Effector memory CD8-positive, alpha-beta T cell (primary cell): ENCODE measurements around the gene DDI1.

Source experiments
- ATAC-seq: fragments of 150-1000 bp; cut with Tn5 transposase; replicated peaks from 2 replicates; pipeline ENCODE4 v1.10.0; 2021; ENCODE audit warnings: mild to moderate bottlenecking, moderate library complexity
- DNase-seq, 3 experiments: peaks; one replicate each; pipeline ENCODE4 v3.0.0; 2021
- H3K27ac Mint-ChIP-seq, 2 donors: one replicate each; pipeline ENCODE4 v1.8.0; 2022; ENCODE audit warnings: mild to moderate bottlenecking in 2 of 2, mixed read lengths in 2 of 2, moderate library complexity in 2 of 2
- H3K27me3 Mint-ChIP-seq, 2 donors: one replicate each; pipeline ENCODE4 v1.8.0; 2022; ENCODE audit warnings: mixed read lengths in 2 of 2
- H3K36me3 Mint-ChIP-seq: one replicate; pipeline ENCODE4 v1.8.0; 2022; ENCODE audit warnings: mild to moderate bottlenecking, moderate library complexity, mixed read lengths; ENCODE audit not compliant: insufficient read depth
- H3K4me1 Mint-ChIP-seq, 2 donors: one replicate each; pipeline ENCODE4 v1.8.0; 2022; ENCODE audit warnings: low read depth in 2 of 2, mixed read lengths in 2 of 2
- H3K4me3 Mint-ChIP-seq, 2 donors: one replicate each; pipeline ENCODE4 v1.8.0; 2022; ENCODE audit warnings: mild to moderate bottlenecking in 2 of 2, mixed read lengths in 2 of 2, moderate library complexity in 2 of 2
- H3K9me3 Mint-ChIP-seq, 2 donors: one replicate each; pipeline ENCODE4 v1.8.0; 2022; ENCODE audit warnings: mixed read lengths in 2 of 2
- total RNA-seq, 9 experiments: gene quantifications; one replicate each; lab custom pipeline; 2026; lab: John Stamatoyannopoulos, UW

Gene DDI1
- 0 reads per million in 9 experiments for total RNA-seq

GRCh38 chr11:104036588-104036987, at the start of gene DDI1:
Gene DDI1, plus strand, starts transcription at chr11:104036640. Its CDS starts 183 bp downstream, at chr11:104036823.
- Mint-ChIP-seq H3K27me3 (no peaks in the 10 kb centered on the region), H3K36me3 (no peaks in the 10 kb centered on the region), H3K27ac (no peak within 1 kb of the TSS), H3K4me1 (no peaks in the 10 kb centered on the region), H3K9me3 (peaks cover 0 to 2% of the 10 kb centered on the region in 2 donors), H3K4me3 (no peak within 1 kb of the TSS)
- DNase-seq (no peak), ATAC-seq (no peak)

- no peak overlapping the region for H3K4me3 Mint-ChIP-seq
- DNase-seq (no peak), ATAC-seq (no peak)
- no peaks in the 10 kb centered on the region for H3K36me3 Mint-ChIP-seq
- peaks cover 0 to 6% of the 10 kb centered on the region in 2 donors for H3K9me3 Mint-ChIP-seq
- H3K27me3 Mint-ChIP-seq, result no peaks in the 10 kb centered on the region
- no peak overlapping the region for H3K27ac Mint-ChIP-seq
- H3K4me1 Mint-ChIP-seq, result no peaks in the 10 kb centered on the region
Observed at GRCh38 chr11:103987629-103988594, 48.5 kb upstream of the DDI1 start.

GRCh38 chr11:103988595-103988969, 47.9 kb upstream of the DDI1 start:
- DNase-seq, result no peak
- no peaks in the 10 kb centered on the region for H3K36me3 Mint-ChIP-seq
- no peak overlapping the region for H3K27ac Mint-ChIP-seq
- no peak overlapping the region for H3K4me3 Mint-ChIP-seq
- no peaks in the 10 kb centered on the region for H3K4me1 Mint-ChIP-seq
- no peak for ATAC-seq
- peaks cover 0 to 6% of the 10 kb centered on the region in 2 donors for H3K9me3 Mint-ChIP-seq
- no peaks in the 10 kb centered on the region for H3K27me3 Mint-ChIP-seq

GRCh38 chr11:103993507-103993906, 42.9 kb upstream of the DDI1 start:
- DNase-seq (no peak), ATAC-seq (no peak)
- H3K9me3 Mint-ChIP-seq, result no peaks in the 10 kb centered on the region
- no peak overlapping the region for H3K4me3 Mint-ChIP-seq
- H3K36me3 Mint-ChIP-seq, result no peaks in the 10 kb centered on the region
- H3K4me1 Mint-ChIP-seq, result no peaks in the 10 kb centered on the region
- H3K27me3 Mint-ChIP-seq, result no peaks in the 10 kb centered on the region
- no peak overlapping the region for H3K27ac Mint-ChIP-seq

GRCh38 chr11:103994094-103994493, 42.3 kb upstream of the DDI1 start:
- ATAC-seq (no peak), DNase-seq (no peak)
- H3K27ac Mint-ChIP-seq, result no peak overlapping the region
- H3K9me3 Mint-ChIP-seq, result no peaks in the 10 kb centered on the region
- H3K4me3 Mint-ChIP-seq, result no peak overlapping the region
- no peaks in the 10 kb centered on the region for H3K36me3 Mint-ChIP-seq
- H3K27me3 Mint-ChIP-seq, result no peaks in the 10 kb centered on the region
- H3K4me1 Mint-ChIP-seq, result no peaks in the 10 kb centered on the region

GRCh38 chr11:103994518-103994917, 41.9 kb upstream of the DDI1 start:
- Mint-ChIP-seq H3K9me3 (no peaks in the 10 kb centered on the region), H3K4me3 (no peak overlapping the region), H3K27ac (no peak overlapping the region), H3K27me3 (no peaks in the 10 kb centered on the region), H3K4me1 (no peaks in the 10 kb centered on the region), H3K36me3 (no peaks in the 10 kb centered on the region)
- ATAC-seq, result no peak
- no peak for DNase-seq

- DNase-seq, result no peak
- Mint-ChIP-seq H3K36me3 (no peaks in the 10 kb centered on the region), H3K9me3 (no peaks in the 10 kb centered on the region), H3K4me1 (no peaks in the 10 kb centered on the region), H3K27me3 (no peaks in the 10 kb centered on the region), H3K27ac (no peak overlapping the region), H3K4me3 (no peak overlapping the region)
- no peak for ATAC-seq
Observed at GRCh38 chr11:103995896-103996295, 40.5 kb upstream of the DDI1 start.

GRCh38 chr11:103997082-103997481, 39.4 kb upstream of the DDI1 start:
- Mint-ChIP-seq H3K27ac (no peak overlapping the region), H3K27me3 (no peaks in the 10 kb centered on the region), H3K4me1 (no peaks in the 10 kb centered on the region), H3K9me3 (no peaks in the 10 kb centered on the region), H3K4me3 (no peak overlapping the region), H3K36me3 (no peaks in the 10 kb centered on the region)
- no peak for DNase-seq
- no peak for ATAC-seq

GRCh38 chr11:103998826-103999508, 37.5 kb upstream of the DDI1 start:
- no peaks in the 10 kb centered on the region for H3K27me3 Mint-ChIP-seq
- no peaks in the 10 kb centered on the region for H3K36me3 Mint-ChIP-seq
- H3K27ac Mint-ChIP-seq, result no peak overlapping the region
- no peaks in the 10 kb centered on the region for H3K4me1 Mint-ChIP-seq
- no peak overlapping the region for H3K4me3 Mint-ChIP-seq
- H3K9me3 Mint-ChIP-seq, result no peaks in the 10 kb centered on the region
- no peak for DNase-seq
- ATAC-seq, result no peak

- H3K9me3 Mint-ChIP-seq, result no peaks in the 10 kb centered on the region
- no peaks in the 10 kb centered on the region for H3K27me3 Mint-ChIP-seq
- no peaks in the 10 kb centered on the region for H3K4me1 Mint-ChIP-seq
- H3K27ac Mint-ChIP-seq, result no peak overlapping the region
- H3K4me3 Mint-ChIP-seq, result no peak overlapping the region
- H3K36me3 Mint-ChIP-seq, result no peaks in the 10 kb centered on the region
- ATAC-seq, result no peak
- DNase-seq, result no peak
Observed at GRCh38 chr11:104000798-104001197, 35.6 kb upstream of the DDI1 start.

- no peak for ATAC-seq
- no peaks in the 10 kb centered on the region for H3K27me3 Mint-ChIP-seq
- no peak overlapping the region for H3K4me3 Mint-ChIP-seq
- no peak for DNase-seq
- H3K27ac Mint-ChIP-seq, result no peak overlapping the region
- peaks cover 2% of the 10 kb centered on the region for H3K36me3 Mint-ChIP-seq
- no peaks in the 10 kb centered on the region for H3K9me3 Mint-ChIP-seq
- H3K4me1 Mint-ChIP-seq, result no peaks in the 10 kb centered on the region
Observed at GRCh38 chr11:104001561-104002056, 34.8 kb upstream of the DDI1 start.

GRCh38 chr11:104003491-104003890, 32.9 kb upstream of the DDI1 start:
- ATAC-seq, result no peak
- no peaks in the 10 kb centered on the region for H3K27me3 Mint-ChIP-seq

GRCh38 chr11:104005234-104005855, 31.1 kb upstream of the DDI1 start:
- Mint-ChIP-seq H3K27ac (no peak overlapping the region), H3K4me1 (no peaks in the 10 kb centered on the region), H3K9me3 (no peaks in the 10 kb centered on the region), H3K27me3 (no peaks in the 10 kb centered on the region), H3K4me3 (no peak overlapping the region), H3K36me3 (peaks cover 2% of the 10 kb centered on the region)
- ATAC-seq, result no peak
- no peak for DNase-seq

More at GRCh38 chr11:104003491-104003890, 32.9 kb upstream of the DDI1 start:
- Mint-ChIP-seq H3K9me3 (no peaks in the 10 kb centered on the region), H3K4me1 (no peaks in the 10 kb centered on the region), H3K36me3 (peaks cover 2% of the 10 kb centered on the region), H3K27ac (no peak overlapping the region), H3K4me3 (no peak overlapping the region)
- no peak for DNase-seq
